ENCODE measurements around the gene SGK1.

DNA sequence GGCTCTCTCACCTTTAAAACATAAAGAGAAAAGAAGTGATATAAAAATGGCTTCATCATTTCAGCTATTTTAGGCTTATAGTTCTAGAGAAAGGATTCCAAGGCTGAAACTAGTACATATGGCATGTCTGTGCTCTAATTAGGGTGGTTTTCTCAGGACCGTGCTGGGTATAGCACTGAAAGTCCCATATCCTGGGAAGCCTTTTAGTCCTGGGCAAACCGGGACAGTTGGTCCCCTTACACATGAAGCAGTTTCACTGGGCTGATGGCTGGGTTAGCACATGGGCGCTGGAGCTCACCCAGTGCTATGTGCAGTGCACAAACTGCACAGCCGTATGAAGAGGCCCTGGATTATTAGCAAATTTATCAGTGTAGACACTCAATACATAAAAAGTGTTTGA is 110.5 kb downstream of the SGK1 start:
- TF ChIP-seq, protein P1, sequence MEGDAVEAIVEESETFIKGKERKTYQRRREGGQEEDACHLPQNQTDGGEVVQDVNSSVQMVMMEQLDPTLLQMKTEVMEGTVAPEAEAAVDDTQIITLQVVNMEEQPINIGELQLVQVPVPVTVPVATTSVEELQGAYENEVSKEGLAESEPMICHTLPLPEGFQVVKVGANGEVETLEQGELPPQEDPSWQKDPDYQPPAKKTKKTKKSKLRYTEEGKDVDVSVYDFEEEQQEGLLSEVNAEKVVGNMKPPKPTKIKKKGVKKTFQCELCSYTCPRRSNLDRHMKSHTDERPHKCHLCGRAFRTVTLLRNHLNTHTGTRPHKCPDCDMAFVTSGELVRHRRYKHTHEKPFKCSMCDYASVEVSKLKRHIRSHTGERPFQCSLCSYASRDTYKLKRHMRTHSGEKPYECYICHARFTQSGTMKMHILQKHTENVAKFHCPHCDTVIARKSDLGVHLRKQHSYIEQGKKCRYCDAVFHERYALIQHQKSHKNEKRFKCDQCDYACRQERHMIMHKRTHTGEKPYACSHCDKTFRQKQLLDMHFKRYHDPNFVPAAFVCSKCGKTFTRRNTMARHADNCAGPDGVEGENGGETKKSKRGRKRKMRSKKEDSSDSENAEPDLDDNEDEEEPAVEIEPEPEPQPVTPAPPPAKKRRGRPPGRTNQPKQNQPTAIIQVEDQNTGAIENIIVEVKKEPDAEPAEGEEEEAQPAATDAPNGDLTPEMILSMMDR (IDR thresholded peaks at IDR 0.05; ENCODE audit: poor library complexity, severe bottlenecking), result no peak
- no peak for TF ChIP-seq RAD21 (conservative IDR thresholded peaks at IDR 0.05)
- TF ChIP-seq TAF1 (IDR thresholded peaks at IDR 0.05; ENCODE audit: low read depth), result no peak
- no peak for TF ChIP-seq EZH2 (IDR thresholded peaks at IDR 0.05; ENCODE audit: borderline replicate concordance, insufficient read depth, low read length, poor library complexity, severe bottlenecking)
- no peak for TF ChIP-seq EP300 (conservative IDR thresholded peaks at IDR 0.05; ENCODE audit: poor library complexity, severe bottlenecking)
- TF ChIP-seq, protein P2, sequence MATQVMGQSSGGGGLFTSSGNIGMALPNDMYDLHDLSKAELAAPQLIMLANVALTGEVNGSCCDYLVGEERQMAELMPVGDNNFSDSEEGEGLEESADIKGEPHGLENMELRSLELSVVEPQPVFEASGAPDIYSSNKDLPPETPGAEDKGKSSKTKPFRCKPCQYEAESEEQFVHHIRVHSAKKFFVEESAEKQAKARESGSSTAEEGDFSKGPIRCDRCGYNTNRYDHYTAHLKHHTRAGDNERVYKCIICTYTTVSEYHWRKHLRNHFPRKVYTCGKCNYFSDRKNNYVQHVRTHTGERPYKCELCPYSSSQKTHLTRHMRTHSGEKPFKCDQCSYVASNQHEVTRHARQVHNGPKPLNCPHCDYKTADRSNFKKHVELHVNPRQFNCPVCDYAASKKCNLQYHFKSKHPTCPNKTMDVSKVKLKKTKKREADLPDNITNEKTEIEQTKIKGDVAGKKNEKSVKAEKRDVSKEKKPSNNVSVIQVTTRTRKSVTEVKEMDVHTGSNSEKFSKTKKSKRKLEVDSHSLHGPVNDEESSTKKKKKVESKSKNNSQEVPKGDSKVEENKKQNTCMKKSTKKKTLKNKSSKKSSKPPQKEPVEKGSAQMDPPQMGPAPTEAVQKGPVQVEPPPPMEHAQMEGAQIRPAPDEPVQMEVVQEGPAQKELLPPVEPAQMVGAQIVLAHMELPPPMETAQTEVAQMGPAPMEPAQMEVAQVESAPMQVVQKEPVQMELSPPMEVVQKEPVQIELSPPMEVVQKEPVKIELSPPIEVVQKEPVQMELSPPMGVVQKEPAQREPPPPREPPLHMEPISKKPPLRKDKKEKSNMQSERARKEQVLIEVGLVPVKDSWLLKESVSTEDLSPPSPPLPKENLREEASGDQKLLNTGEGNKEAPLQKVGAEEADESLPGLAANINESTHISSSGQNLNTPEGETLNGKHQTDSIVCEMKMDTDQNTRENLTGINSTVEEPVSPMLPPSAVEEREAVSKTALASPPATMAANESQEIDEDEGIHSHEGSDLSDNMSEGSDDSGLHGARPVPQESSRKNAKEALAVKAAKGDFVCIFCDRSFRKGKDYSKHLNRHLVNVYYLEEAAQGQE (IDR thresholded peaks at IDR 0.05; ENCODE audit: borderline replicate concordance), result no peak
